Right lobe of liver (tissue), 4 donors: ENCODE data around the gene C4A.
"Not testable (repeated sequence)": the region's sequence is repeated elsewhere in the genome, so short reads cannot be mapped to it uniquely, and the experiment has no call there.

ENCODE experiments used
- POLR2A ChIP-seq: fragments of 450-650 bp; IDR thresholded peaks from one replicate; pipeline ENCODE4 v1.6.1; 2017; ENCODE audit warnings: antibody characterized with exemption, mild to moderate bottlenecking
- TF ChIP-seq, protein P1 (sequence below), 4 donors: fragments of 200-600 bp in 3 of 4; fragments of 450-650 bp in 1 of 4; IDR thresholded peaks; one replicate each; pipeline versions ENCODE4 v1.5.1 to v1.8.0; 2016 to 2022; ENCODE audit warnings: antibody characterized with exemption in 4 of 4, mild to moderate bottlenecking in 2 of 4
- donor health status: DM: no; HTN: no; CAD: no.
- donor health status: DM: no; HTN: no; CAD: no.
- donor health status: DM: no; HTN: yes; CAD: no.

- TF ChIP-seq, protein P1, sequence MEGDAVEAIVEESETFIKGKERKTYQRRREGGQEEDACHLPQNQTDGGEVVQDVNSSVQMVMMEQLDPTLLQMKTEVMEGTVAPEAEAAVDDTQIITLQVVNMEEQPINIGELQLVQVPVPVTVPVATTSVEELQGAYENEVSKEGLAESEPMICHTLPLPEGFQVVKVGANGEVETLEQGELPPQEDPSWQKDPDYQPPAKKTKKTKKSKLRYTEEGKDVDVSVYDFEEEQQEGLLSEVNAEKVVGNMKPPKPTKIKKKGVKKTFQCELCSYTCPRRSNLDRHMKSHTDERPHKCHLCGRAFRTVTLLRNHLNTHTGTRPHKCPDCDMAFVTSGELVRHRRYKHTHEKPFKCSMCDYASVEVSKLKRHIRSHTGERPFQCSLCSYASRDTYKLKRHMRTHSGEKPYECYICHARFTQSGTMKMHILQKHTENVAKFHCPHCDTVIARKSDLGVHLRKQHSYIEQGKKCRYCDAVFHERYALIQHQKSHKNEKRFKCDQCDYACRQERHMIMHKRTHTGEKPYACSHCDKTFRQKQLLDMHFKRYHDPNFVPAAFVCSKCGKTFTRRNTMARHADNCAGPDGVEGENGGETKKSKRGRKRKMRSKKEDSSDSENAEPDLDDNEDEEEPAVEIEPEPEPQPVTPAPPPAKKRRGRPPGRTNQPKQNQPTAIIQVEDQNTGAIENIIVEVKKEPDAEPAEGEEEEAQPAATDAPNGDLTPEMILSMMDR (IDR thresholded peaks at IDR 0.05): not testable (repeated sequence)
- TF ChIP-seq POLR2A: not testable (repeated sequence)
Observed at GRCh38 chr6:32044916-32045315, 63.1 kb downstream of the C4A start.
